GM15510 (cell line): Measurements from ENCODE around the gene ELMOD2.

Experiments
- POLR2A ChIP-seq: IDR thresholded peaks from 3 replicates; pipeline ENCODE4 v1.6.1; 2011; ENCODE audit warnings: borderline replicate concordance; ENCODE audit not compliant: insufficient read length; ENCODE audit errors: extremely low read depth

ELMOD2 gene

GRCh38 chr4:140568507-140569306, 44.7 kb downstream of the ELMOD2 start, which contains the start of gene UCP1:
Gene UCP1 (minus strand): TSS chr4:140568961. CDS start chr4:140568729, 232 bp downstream.
- no peak for TF ChIP-seq POLR2A

- TF ChIP-seq POLR2A = no peak
Observed at GRCh38 chr4:140569307-140569638, 45.3 kb downstream of the ELMOD2 start.

GRCh38 chr4:140571620-140572019, 47.7 kb downstream of the ELMOD2 start:
- TF ChIP-seq POLR2A = no peak

GRCh38 chr4:140575489-140575888, 51.5 kb downstream of the ELMOD2 start:
- TF ChIP-seq POLR2A = no peak

- no peak for TF ChIP-seq POLR2A
Observed at GRCh38 chr4:140579278-140579677, 55.3 kb downstream of the ELMOD2 start.

- no peak for TF ChIP-seq POLR2A
Observed at GRCh38 chr4:140581078-140581477, 57.1 kb downstream of the ELMOD2 start.

- no peak for TF ChIP-seq POLR2A
Observed at GRCh38 chr4:140584439-140584838, 60.5 kb downstream of the ELMOD2 start.

GRCh38 chr4:140595065-140595464, 71.1 kb downstream of the ELMOD2 start:
- no peak for TF ChIP-seq POLR2A

GRCh38 chr4:140600408-140600807, 76.4 kb downstream of the ELMOD2 start:
- no peak for TF ChIP-seq POLR2A

GRCh38 chr4:140602714-140603113, 78.7 kb downstream of the ELMOD2 start:
- no peak for TF ChIP-seq POLR2A

GRCh38 chr4:140603286-140603685, 79.3 kb downstream of the ELMOD2 start:
- TF ChIP-seq POLR2A = no peak
